WTC11 (cell line): ENCODE data around the gene DGCR2. TPM values are rescaled to one million over a fixed set of nuclear protein-coding genes. Genes with fewer than 3 reads are reported as not detected.

ENCODE experiments used
- ATAC-seq: fragments of 200-7000 bp; cut with Tn5 transposase; 2 replicates; pipeline ENCODE4 v1.10.0; 2021; ENCODE audit warnings: mild to moderate bottlenecking, moderate library complexity
- CTCF ChIA-PET: fragments of 300-600 bp; sonication (Branson Sonifier 250); formaldehyde crosslinking; loops from one replicate; lab custom pipeline; 2021; ENCODE audit warnings: antibody characterized with exemption; lab: Charles Lee
- POLR2A ChIA-PET: fragments of 350-600 bp; sonication (Branson Sonifier 250); formaldehyde crosslinking; loops from one replicate; lab custom pipeline; 2021; ENCODE audit warnings: antibody characterized with exemption; lab: Charles Lee
- DNase-seq: peaks from one replicate; pipeline ENCODE4 v3.0.0; 2021; ENCODE audit warnings: low spot score
- H3K27ac Mint-ChIP-seq: 2 replicates; pipeline ENCODE4 v1.8.0; 2021; ENCODE audit warnings: mixed read lengths
- H3K27me3 Mint-ChIP-seq: 2 replicates; pipeline ENCODE4 v1.8.0; 2021; ENCODE audit warnings: low read depth, mild to moderate bottlenecking, moderate library complexity, mixed read lengths
- H3K36me3 Mint-ChIP-seq: 2 replicates; pipeline ENCODE4 v1.8.0; 2021; ENCODE audit warnings: mixed read lengths
- H3K4me1 Mint-ChIP-seq: 2 replicates; pipeline ENCODE4 v1.8.0; 2022; ENCODE audit warnings: mixed read lengths
- H3K4me3 Mint-ChIP-seq: 2 replicates; pipeline ENCODE4 v1.8.0; 2021; ENCODE audit warnings: mild to moderate bottlenecking, moderate library complexity, mixed read lengths
- H3K9me3 Mint-ChIP-seq: 2 replicates; pipeline ENCODE4 v1.8.0; 2021; ENCODE audit warnings: mixed read lengths
- CREB1 ChIP-seq: sonication (generic); formaldehyde crosslinking; IDR thresholded peaks from 2 replicates; pipeline ENCODE4 v1.8.0; 2023; ENCODE audit warnings: mild to moderate bottlenecking, missing genetic modification reagents
- CREM ChIP-seq: sonication (generic); formaldehyde crosslinking; IDR thresholded peaks from 2 replicates; pipeline ENCODE4 v1.8.1; 2022; ENCODE audit warnings: mild to moderate bottlenecking, missing genetic modification reagents, moderate library complexity
- HMGA2 ChIP-seq: fragments of 250-450 bp; sonication (Bioruptor Pico); IDR thresholded peaks from 2 replicates; pipeline ENCODE4 v1.4.0; 2021; ENCODE audit warnings: mild to moderate bottlenecking, moderate library complexity
- MXD4 ChIP-seq: fragments of 250-450 bp; sonication (Bioruptor Pico); IDR thresholded peaks from 2 replicates; pipeline ENCODE4 v1.8.0; 2021; ENCODE audit warnings: mild to moderate bottlenecking, moderate library complexity, borderline replicate concordance
- MYBL2 ChIP-seq: sonication (generic); formaldehyde crosslinking; IDR thresholded peaks from 2 replicates; pipeline ENCODE4 v1.8.1; 2023; ENCODE audit warnings: mild to moderate bottlenecking, moderate library complexity, missing genetic modification reagents
- NFE2L1 ChIP-seq: sonication (generic); formaldehyde crosslinking; IDR thresholded peaks from 2 replicates; pipeline ENCODE4 v1.8.1; 2023; ENCODE audit warnings: missing genetic modification reagents
- NFYB ChIP-seq: sonication (generic); formaldehyde crosslinking; conservative IDR thresholded peaks from 2 replicates; pipeline ENCODE4 v1.8.0; 2022; ENCODE audit warnings: low read depth, missing genetic modification reagents
- RELA ChIP-seq: sonication (generic); formaldehyde crosslinking; IDR thresholded peaks from 2 replicates; pipeline ENCODE4 v1.8.1; 2022; ENCODE audit warnings: missing genetic modification reagents, mild to moderate bottlenecking, borderline replicate concordance
- RORB ChIP-seq: fragments of 250-450 bp; sonication (Bioruptor Pico); IDR thresholded peaks from 2 replicates; pipeline ENCODE4 v1.9.0; 2021; ENCODE audit warnings: mild to moderate bottlenecking
- SMAD3 ChIP-seq: sonication (generic); formaldehyde crosslinking; IDR thresholded peaks from 2 replicates; pipeline ENCODE4 v1.8.0; 2022; ENCODE audit warnings: missing genetic modification reagents, mild to moderate bottlenecking, borderline replicate concordance
- TEAD4 ChIP-seq: sonication (generic); formaldehyde crosslinking; IDR thresholded peaks from 2 replicates; pipeline ENCODE4 v1.8.0; 2022; ENCODE audit warnings: mild to moderate bottlenecking, missing genetic modification reagents
- ZNF232 ChIP-seq: sonication (generic); formaldehyde crosslinking; IDR thresholded peaks from 2 replicates; pipeline ENCODE4 v1.8.0; 2022; ENCODE audit warnings: mild to moderate bottlenecking, missing genetic modification reagents
- ZNF317 ChIP-seq: sonication (generic); formaldehyde crosslinking; IDR thresholded peaks from 2 replicates; pipeline ENCODE4 v1.8.1; 2023; ENCODE audit warnings: low read depth, mild to moderate bottlenecking, moderate library complexity, missing genetic modification reagents, borderline replicate concordance
- total RNA-seq: library from RNA; stranded (reverse); gene quantifications from 3 replicates; pipeline ENCODE4 v1.2.3, GENCODE V29; 2021
- TF ChIP-seq, protein P1 (sequence below): sonication (generic); formaldehyde crosslinking; IDR thresholded peaks from 2 replicates; pipeline ENCODE4 v1.8.0; 2022; ENCODE audit warnings: mild to moderate bottlenecking, missing genetic modification reagents
- TF ChIP-seq, protein P2 (sequence below): sonication (generic); formaldehyde crosslinking; conservative IDR thresholded peaks from 2 replicates; pipeline ENCODE4 v1.8.1; 2022; ENCODE audit warnings: mild to moderate bottlenecking, missing genetic modification reagents
- TF ChIP-seq, protein P3 (sequence below): sonication (generic); formaldehyde crosslinking; IDR thresholded peaks from 2 replicates; pipeline ENCODE4 v1.8.0; 2022; ENCODE audit warnings: mild to moderate bottlenecking, missing genetic modification reagents
- TF ChIP-seq, protein P4 (sequence below): sonication (generic); formaldehyde crosslinking; IDR thresholded peaks from 2 replicates; pipeline ENCODE4 v1.8.1; 2022; ENCODE audit warnings: low read depth, missing genetic modification reagents, borderline replicate concordance
- TF ChIP-seq, protein P5 (sequence below): sonication (generic); formaldehyde crosslinking; conservative IDR thresholded peaks from 2 replicates; pipeline ENCODE4 v1.8.1; 2023; ENCODE audit warnings: mild to moderate bottlenecking, low read depth, missing genetic modification reagents, moderate library complexity

DGCR2 gene
- total RNA-seq, 1 experiment from 2014 or later, result 64.2 TPM

DNA sequence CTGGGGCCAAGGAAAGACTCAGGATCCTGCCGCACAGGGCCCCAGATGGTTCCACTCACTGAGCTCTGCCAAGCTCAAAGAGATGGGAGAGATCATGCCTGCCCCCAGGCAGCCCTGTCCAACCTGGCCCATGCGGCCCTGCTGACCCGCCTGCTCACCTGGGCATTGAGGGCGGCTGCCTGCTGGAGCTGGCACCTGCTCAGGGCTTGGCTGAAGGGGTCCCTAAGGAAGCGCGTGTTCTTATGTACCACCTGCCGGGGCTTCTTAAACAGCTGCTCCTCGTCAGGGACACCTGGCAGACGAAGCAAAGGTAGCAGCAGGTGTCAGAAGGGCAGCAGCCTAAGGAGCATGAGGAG lies 16.8 kb upstream of the DGCR2 start:
- POLR2A ChIA-PET, result no interaction called here
- Mint-ChIP-seq H3K27me3 (no peaks in the 10 kb centered on the region), H3K4me3 (no peak overlapping the region), H3K4me1 (peaks cover 3% of the 10 kb centered on the region), H3K36me3 (peaks cover 36% of the 10 kb centered on the region), H3K27ac (no peak overlapping the region), H3K9me3 (no peaks in the 10 kb centered on the region)
- DNase-seq, result no peak
- no peak for ATAC-seq
- TF ChIP-seq, protein P1, sequence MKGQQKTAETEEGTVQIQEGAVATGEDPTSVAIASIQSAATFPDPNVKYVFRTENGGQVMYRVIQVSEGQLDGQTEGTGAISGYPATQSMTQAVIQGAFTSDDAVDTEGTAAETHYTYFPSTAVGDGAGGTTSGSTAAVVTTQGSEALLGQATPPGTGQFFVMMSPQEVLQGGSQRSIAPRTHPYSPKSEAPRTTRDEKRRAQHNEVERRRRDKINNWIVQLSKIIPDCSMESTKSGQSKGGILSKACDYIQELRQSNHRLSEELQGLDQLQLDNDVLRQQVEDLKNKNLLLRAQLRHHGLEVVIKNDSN (CRISPR knock-in tag), result no peak
- no peak for TF ChIP-seq NFYB (CRISPR knock-in tag)
- TF ChIP-seq, protein P2, sequence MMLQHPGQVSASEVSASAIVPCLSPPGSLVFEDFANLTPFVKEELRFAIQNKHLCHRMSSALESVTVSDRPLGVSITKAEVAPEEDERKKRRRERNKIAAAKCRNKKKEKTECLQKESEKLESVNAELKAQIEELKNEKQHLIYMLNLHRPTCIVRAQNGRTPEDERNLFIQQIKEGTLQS (CRISPR knock-in tag), result no peak
- TF ChIP-seq TEAD4 (CRISPR knock-in tag), result no peak
- no peak for TF ChIP-seq MXD4
- TF ChIP-seq, protein P3, sequence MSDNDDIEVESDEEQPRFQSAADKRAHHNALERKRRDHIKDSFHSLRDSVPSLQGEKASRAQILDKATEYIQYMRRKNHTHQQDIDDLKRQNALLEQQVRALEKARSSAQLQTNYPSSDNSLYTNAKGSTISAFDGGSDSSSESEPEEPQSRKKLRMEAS, result no peak
- CTCF ChIA-PET, result no interaction called here

DNA sequence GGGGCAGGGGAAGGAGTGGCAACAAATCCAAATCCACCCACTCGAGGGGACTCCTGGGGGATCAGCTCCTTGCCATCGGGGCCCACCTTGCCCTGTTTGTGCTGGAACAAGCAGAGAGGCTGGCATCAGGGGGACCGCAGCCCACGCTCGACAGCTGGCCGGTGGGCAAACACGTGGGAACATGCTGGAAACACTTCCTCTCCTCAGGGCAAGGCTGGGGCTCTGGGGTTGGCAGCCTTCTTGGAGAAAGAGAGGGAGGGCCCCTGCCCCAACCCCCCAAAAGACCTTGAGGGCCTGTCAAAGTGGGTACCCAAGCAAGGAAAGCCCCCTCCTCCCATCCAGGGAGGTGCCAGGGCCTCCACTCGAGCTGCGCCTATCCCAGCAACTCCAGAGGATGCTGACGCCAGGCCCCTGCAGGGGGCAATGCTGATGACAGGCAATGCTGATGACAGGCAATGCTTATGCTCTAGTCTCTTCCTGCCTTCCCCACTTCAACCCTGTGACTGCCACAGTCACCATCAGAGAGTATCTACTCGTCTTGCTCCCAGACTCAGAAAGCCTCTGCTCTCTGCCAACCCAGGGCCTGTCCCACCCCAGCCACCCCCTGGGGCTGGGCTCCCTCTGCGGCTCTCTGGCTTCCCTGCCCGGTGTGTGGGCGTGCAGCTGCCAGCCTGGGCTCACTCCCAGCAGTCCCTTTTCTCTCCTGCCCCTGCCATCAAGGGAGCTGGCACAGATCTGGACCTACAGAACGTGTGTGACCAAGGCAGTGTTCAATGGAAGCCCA lies 16.2 kb upstream of the DGCR2 start:
- ChIA-PET CTCF (no interaction called here), POLR2A (no interaction called here)
- DNase-seq (no peak), ATAC-seq (no peak)
- H3K9me3 Mint-ChIP-seq, result no peaks in the 10 kb centered on the region
- H3K36me3 Mint-ChIP-seq, result peaks cover 36% of the 10 kb centered on the region
- TF ChIP-seq ZNF232 (CRISPR knock-in tag) (no peak), CREM (CRISPR knock-in tag) (no peak), RELA (CRISPR knock-in tag) (no peak), CREB1 (CRISPR knock-in tag) (no peak), NFE2L1 (CRISPR knock-in tag) (no peak), ZNF317 (no peak), TEAD4 (CRISPR knock-in tag) (no peak), HMGA2 (CRISPR knock-in tag) (no peak), RORB (no peak), MYBL2 (no peak), SMAD3 (no peak)
- TF ChIP-seq, protein P4, sequence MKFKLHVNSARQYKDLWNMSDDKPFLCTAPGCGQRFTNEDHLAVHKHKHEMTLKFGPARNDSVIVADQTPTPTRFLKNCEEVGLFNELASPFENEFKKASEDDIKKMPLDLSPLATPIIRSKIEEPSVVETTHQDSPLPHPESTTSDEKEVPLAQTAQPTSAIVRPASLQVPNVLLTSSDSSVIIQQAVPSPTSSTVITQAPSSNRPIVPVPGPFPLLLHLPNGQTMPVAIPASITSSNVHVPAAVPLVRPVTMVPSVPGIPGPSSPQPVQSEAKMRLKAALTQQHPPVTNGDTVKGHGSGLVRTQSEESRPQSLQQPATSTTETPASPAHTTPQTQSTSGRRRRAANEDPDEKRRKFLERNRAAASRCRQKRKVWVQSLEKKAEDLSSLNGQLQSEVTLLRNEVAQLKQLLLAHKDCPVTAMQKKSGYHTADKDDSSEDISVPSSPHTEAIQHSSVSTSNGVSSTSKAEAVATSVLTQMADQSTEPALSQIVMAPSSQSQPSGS (CRISPR knock-in tag), result no peak
- TF ChIP-seq, protein P5, sequence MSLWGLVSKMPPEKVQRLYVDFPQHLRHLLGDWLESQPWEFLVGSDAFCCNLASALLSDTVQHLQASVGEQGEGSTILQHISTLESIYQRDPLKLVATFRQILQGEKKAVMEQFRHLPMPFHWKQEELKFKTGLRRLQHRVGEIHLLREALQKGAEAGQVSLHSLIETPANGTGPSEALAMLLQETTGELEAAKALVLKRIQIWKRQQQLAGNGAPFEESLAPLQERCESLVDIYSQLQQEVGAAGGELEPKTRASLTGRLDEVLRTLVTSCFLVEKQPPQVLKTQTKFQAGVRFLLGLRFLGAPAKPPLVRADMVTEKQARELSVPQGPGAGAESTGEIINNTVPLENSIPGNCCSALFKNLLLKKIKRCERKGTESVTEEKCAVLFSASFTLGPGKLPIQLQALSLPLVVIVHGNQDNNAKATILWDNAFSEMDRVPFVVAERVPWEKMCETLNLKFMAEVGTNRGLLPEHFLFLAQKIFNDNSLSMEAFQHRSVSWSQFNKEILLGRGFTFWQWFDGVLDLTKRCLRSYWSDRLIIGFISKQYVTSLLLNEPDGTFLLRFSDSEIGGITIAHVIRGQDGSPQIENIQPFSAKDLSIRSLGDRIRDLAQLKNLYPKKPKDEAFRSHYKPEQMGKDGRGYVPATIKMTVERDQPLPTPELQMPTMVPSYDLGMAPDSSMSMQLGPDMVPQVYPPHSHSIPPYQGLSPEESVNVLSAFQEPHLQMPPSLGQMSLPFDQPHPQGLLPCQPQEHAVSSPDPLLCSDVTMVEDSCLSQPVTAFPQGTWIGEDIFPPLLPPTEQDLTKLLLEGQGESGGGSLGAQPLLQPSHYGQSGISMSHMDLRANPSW (CRISPR knock-in tag), result no peak
- H3K27me3 Mint-ChIP-seq, result no peaks in the 10 kb centered on the region
- H3K4me1 Mint-ChIP-seq, result no peaks in the 10 kb centered on the region
- H3K27ac Mint-ChIP-seq, result no peak overlapping the region
- H3K4me3 Mint-ChIP-seq, result no peak overlapping the region
